Measurements from ENCODE around the gene TMA16. TPM values are rescaled to one million over a fixed set of nuclear protein-coding genes. Genes with fewer than 3 reads are reported as not detected.

Gene TMA16
- total and polyA plus RNA-seq, 11 donors, result 6.1 to 16.9 (median 11.5) TPM

DNA sequence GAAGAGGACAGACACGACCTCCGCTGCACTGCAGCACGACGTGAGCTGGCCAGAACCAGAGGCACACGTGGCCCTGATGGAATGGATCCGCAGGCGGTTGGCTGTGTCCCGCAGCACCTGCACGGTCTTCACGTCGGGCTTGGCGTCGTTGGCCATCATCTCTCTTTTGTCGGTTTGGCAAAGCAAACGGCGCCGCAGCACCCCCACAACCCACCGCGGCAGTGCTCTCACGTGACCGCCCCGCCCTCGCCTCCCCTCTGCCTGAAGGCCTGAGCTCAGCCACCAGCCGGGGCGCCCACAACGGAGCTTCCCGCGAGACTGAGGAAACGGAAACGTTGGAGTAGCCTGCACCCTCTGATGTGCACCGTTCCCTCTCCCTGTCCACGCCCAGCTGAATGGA lies 20.9 kb upstream of the TMA16 start, which contains the start of gene TKTL2:
Gene TKTL2 (minus strand): TSS at position 179 of the 400 bp plus-strand sequence. CDS start 20 bp downstream, at position 159.
- 88 to 94% (median 91%) methylated on average over 32 of the region's 32 CpGs for WGBS, 4 donors
- no peaks in the 10 kb centered on the region for H3K9me3 ChIP-seq
- no peaks in the 10 kb centered on the region for H3K27me3 ChIP-seq
- intact Hi-C loops (cut with DNase I), result no loop called here
- no peak within 1 kb of the TSS for H3K27ac ChIP-seq
- no peaks in the 10 kb centered on the region for H3K36me3 ChIP-seq
- no peak within 1 kb of the TSS for H3K4me3 ChIP-seq
- DNase-seq (no peak), ATAC-seq (no peak)
- TF ChIP-seq POLR2A (IDR thresholded peaks at IDR 0.05) (no peak), CTCF (IDR thresholded peaks at IDR 0.05) (no peak)
- no peaks in the 10 kb centered on the region for H3K4me1 ChIP-seq

DNA sequence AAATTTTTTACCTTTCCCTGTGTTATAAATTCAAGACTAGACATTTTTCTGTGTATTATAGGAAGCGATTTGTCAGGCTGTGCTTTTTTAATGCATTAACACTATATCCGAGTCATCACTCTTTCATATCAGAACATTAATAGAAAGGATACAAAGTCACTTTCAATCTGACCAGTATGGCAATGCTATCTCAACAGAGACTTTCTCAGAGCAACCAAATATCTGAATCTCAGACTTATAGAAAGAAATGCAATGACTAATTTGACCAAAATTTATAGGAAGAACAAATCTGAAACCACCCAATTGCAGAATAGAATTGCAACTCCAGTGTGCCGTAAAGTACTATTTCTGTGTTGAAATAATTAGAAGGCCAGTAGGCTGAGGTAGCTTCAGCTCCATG lies 20.5 kb upstream of the TMA16 start:
- Histone ChIP-seq H3K27me3 (no peaks in the 10 kb centered on the region), H3K4me1 (no peaks in the 10 kb centered on the region), H3K4me3 (no peak overlapping the region), H3K27ac (no peak overlapping the region), H3K36me3 (no peaks in the 10 kb centered on the region), H3K9me3 (no peaks in the 10 kb centered on the region)
- no peak for DNase-seq
- WGBS, 4 donors, result 92 to 96% (median 95%) methylated on average over 3 of the region's 3 CpGs
- TF ChIP-seq POLR2A (IDR thresholded peaks at IDR 0.05), result no peak
- no peak for TF ChIP-seq CTCF (IDR thresholded peaks at IDR 0.05)
- intact Hi-C loops (cut with DNase I), result no loop called here
- no peak for ATAC-seq

GRCh38 chr4:163476761-163477438 lies 17.6 kb upstream of the TMA16 start:
- intact Hi-C loops (cut with DNase I), result no loop called here
- H3K9me3 ChIP-seq, result no peaks in the 10 kb centered on the region
- H3K4me3 ChIP-seq, result no peak overlapping the region
- no peak for ATAC-seq
- no peaks in the 10 kb centered on the region for H3K36me3 ChIP-seq
- no peaks in the 10 kb centered on the region for H3K27me3 ChIP-seq
- TF ChIP-seq POLR2A (IDR thresholded peaks at IDR 0.05) (no peak), CTCF (IDR thresholded peaks at IDR 0.05) (no peak)
- peaks cover 0 to 5% (median 0%) of the 10 kb centered on the region in 12 donors for H3K4me1 ChIP-seq
- H3K27ac ChIP-seq, result no peak overlapping the region
- no peak for DNase-seq
- 76 to 81% (median 79%) methylated on average over 5 of the region's 5 CpGs for WGBS, 4 donors

DNA sequence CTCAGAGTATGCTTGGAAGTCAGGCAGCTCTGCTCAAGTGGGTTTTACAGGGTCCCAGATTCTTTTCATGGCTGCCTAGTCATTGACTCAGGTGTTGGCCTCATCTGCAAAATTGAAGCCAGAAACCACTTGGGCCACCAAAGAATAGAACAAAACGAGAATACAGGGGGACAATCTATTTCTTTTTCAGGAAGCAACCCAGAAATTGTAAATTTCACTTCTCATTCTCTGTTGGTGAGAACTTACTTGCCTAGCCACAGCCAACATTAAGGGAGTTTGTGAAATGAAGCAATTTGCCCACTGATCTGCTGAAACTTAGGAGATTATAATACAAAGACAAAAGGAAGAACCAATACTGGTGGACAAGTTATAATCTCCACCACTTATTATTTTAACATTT lies 12.3 kb upstream of the TMA16 start:
- H3K27me3 ChIP-seq, result no peaks in the 10 kb centered on the region
- no peak overlapping the region for H3K4me3 ChIP-seq
- intact Hi-C loops (cut with DNase I), result loop anchor here in 2 of 10 donors (5.0 kb wide), 2 partner anchors 65 to 200 kb away; no protein-coding TSS in a partner anchor
- peak overlapping the region in 1 of 12 donors; percentile 51 for H3K27ac ChIP-seq
- H3K4me1 ChIP-seq, result peaks cover 0 to 20% (median 0%) of the 10 kb centered on the region in 12 donors
- WGBS, 4 donors, result 43 to 59% (median 45%) methylated on average over 1 of the region's 1 CpG
- H3K36me3 ChIP-seq, result no peaks in the 10 kb centered on the region
- no peak for TF ChIP-seq CTCF (IDR thresholded peaks at IDR 0.05)
- no peak for TF ChIP-seq POLR2A (IDR thresholded peaks at IDR 0.05)
- ATAC-seq (no peak), DNase-seq (no peak)
- no peaks in the 10 kb centered on the region for H3K9me3 ChIP-seq

All from heart left ventricle (tissue), 16 donors.